Neural progenitor cell (in vitro differentiated cells): ENCODE data around the gene LTF.

Source experiments
- CTCF ChIP-seq: fragments of 200-600 bp; sonication (generic); IDR thresholded peaks from 2 replicates; pipeline ENCODE4 v1.5.1; 2017; ENCODE audit warnings: antibody characterized with exemption, mild to moderate bottlenecking
- EZH2 ChIP-seq: fragments of 200-600 bp; sonication (generic); IDR thresholded peaks from 2 replicates; pipeline ENCODE4 v1.6.1; 2017; ENCODE audit warnings: antibody characterized with exemption, mild to moderate bottlenecking, moderate library complexity
- EZH2phosphoT487 ChIP-seq: fragments of 200-600 bp; sonication (generic); IDR thresholded peaks from 2 replicates; pipeline ENCODE4 v1.6.1; 2017; ENCODE audit warnings: antibody characterized with exemption

- no peak for TF ChIP-seq EZH2
- TF ChIP-seq CTCF: no peak
- TF ChIP-seq EZH2phosphoT487: no peak
Observed at GRCh38 chr3:46413951-46414350, 50.8 kb downstream of the LTF start.
